K562 (cell line): Measurements from ENCODE around the gene MED17.
"Not testable (repeated sequence)": the region's sequence is repeated elsewhere in the genome, so short reads cannot be mapped to it uniquely, and the experiment has no call there.

ENCODE experiments used
- BCOR ChIP-seq: fragments of 450-650 bp; IDR thresholded peaks from 2 replicates; pipeline ENCODE4 v1.6.1; 2016
- FOXK2 ChIP-seq, 2 experiments: fragments of 450-650 bp; IDR thresholded peaks in 1 of 2; conservative IDR thresholded peaks in 1 of 2; 2 replicates each; pipeline ENCODE4 v1.6.1; 2016; ENCODE audit warnings: low read depth in 2 of 2, mild to moderate bottlenecking in 1 of 2
- POLR2A ChIP-seq: fragments of 450-650 bp; conservative IDR thresholded peaks from 2 replicates; pipeline ENCODE4 v1.6.1; 2016
- TAF1 ChIP-seq: IDR thresholded peaks from 2 replicates; pipeline ENCODE4 v1.6.1; 2011; ENCODE audit warnings: mild to moderate bottlenecking, low read length, moderate library complexity; ENCODE audit not compliant: insufficient read depth, control insufficient read depth, severe bottlenecking; ENCODE audit errors: extremely low read depth

DNA sequence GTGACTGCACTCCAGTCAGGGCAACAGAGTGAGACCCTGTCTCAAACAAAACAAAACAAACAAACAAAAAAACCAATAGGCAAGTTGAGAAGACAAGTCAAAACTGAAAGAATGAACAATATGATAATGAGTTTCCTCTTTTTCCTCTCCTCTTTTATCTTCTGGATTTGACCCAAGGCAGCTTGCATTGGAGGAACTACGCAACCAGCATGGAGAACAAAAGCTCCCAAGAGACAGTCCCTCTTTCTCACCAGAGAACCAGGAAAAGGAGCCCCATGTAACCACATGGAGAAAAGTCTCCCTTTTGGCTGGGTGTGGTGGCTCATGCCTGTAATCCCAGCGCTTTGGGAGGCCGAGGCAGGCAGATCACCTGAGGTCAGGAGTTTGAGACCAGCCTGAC is 9.5 kb upstream of the MED17 start:
- TF ChIP-seq FOXK2 (conservative IDR thresholded peaks at IDR 0.05 in 1 of 2, IDR thresholded peaks at IDR 0.05 in 1 of 2; ENCODE audit: low read depth in 2 of 2); BCOR; POLR2A; TAF1: not testable (repeated sequence)
